SK-N-SH (cell line): ENCODE results near the gene NME3. TPM values are rescaled to one million over a fixed set of nuclear protein-coding genes. Genes with fewer than 3 reads are reported as not detected.

Source experiments
- CTCF ChIA-PET: fragments of 300-600, 350-600 bp; formaldehyde crosslinking; extraction: SDS; loops from one replicate; lab custom pipeline; 2021; lab: Yijun Ruan, JAX
- POLR2A ChIA-PET: fragments of 350-600 bp; sonication (Branson Sonifier 250); formaldehyde crosslinking; extraction: SDS; loops from one replicate; lab custom pipeline; 2020; ENCODE audit warnings: antibody characterized with exemption, inconsistent platforms; lab: Yijun Ruan, JAX
- DNase-seq: peaks from one replicate; pipeline ENCODE4 v3.0.0; 2012
- H2AFZ ChIP-seq: fragments of 200-600 bp; sonication (generic); 2 replicates; pipeline ENCODE4 v1.8.1; 2016; ENCODE audit warnings: antibody characterized with exemption, mild to moderate bottlenecking, low read depth
- H3F3A ChIP-seq: fragments of 200-600 bp; sonication (generic); replicated peaks from 2 replicates; pipeline ENCODE3; 2016; ENCODE audit warnings: antibody characterized with exemption, mild to moderate bottlenecking; ENCODE audit not compliant: insufficient read depth
- H3K27ac ChIP-seq, 2 experiments: fragments of 200-500 bp in 1 of 2; fragments of 200-600 bp in 1 of 2; sonication (Bioruptor generic) in 1 of 2; sonication (generic), shearing (Covaris generic) in 1 of 2; 2 replicates each; pipeline versions ENCODE4 v1.5.1 to v1.6.1; 2014 to 2016; ENCODE audit warnings: low read depth in 2 of 2, inconsistent platforms in 1 of 2, low read length in 1 of 2, mild to moderate bottlenecking in 1 of 2, mixed read lengths in 1 of 2
- H3K27me3 ChIP-seq: fragments of 200-600 bp; sonication (generic), shearing (Covaris generic); 2 replicates; pipeline ENCODE4 v1.6.1; 2016; ENCODE audit warnings: mixed run types; ENCODE audit not compliant: insufficient read depth
- H3K36me3 ChIP-seq, 2 experiments: fragments of 200-500 bp in 1 of 2; fragments of 200-600 bp in 1 of 2; sonication (Bioruptor generic) in 1 of 2; sonication (generic) in 1 of 2; replicated peaks in 1 of 2; 2 replicates each; pipeline versions ENCODE3 to v1.5.1; 2014 to 2016; ENCODE audit warnings: low read length in 1 of 2, mild to moderate bottlenecking in 1 of 2; ENCODE audit not compliant: insufficient read depth in 2 of 2, control insufficient read depth in 1 of 2
- H3K4me1 ChIP-seq, 2 experiments: fragments of 200-500 bp in 1 of 2; fragments of 200-600 bp in 1 of 2; sonication (Bioruptor generic) in 1 of 2; sonication (generic), shearing (Covaris generic) in 1 of 2; 2 replicates each; pipeline versions ENCODE4 v1.5.1 to v1.6.1; 2014 to 2016; ENCODE audit warnings: low read depth in 1 of 2, low read length in 1 of 2, mixed run types in 1 of 2; ENCODE audit not compliant: insufficient read depth in 2 of 2, control insufficient read depth in 1 of 2
- H3K4me2 ChIP-seq: fragments of 200-600 bp; sonication (generic), shearing (Covaris generic); 2 replicates; pipeline ENCODE4 v1.6.1; 2017; ENCODE audit warnings: mixed run types
- H3K4me3 ChIP-seq, 2 experiments: fragments of 200-500 bp in 1 of 2; fragments of 200-600 bp in 1 of 2; sonication (Bioruptor generic) in 1 of 2; sonication (generic), shearing (Covaris generic) in 1 of 2; 2 replicates each; pipeline versions ENCODE4 v1.5.1 to v1.8.1; 2014 to 2016; ENCODE audit warnings: low read depth in 2 of 2, inconsistent platforms in 1 of 2, low read length in 1 of 2, mild to moderate bottlenecking in 1 of 2, mixed read lengths in 1 of 2, moderate library complexity in 1 of 2
- H3K79me2 ChIP-seq: fragments of 200-600 bp; sonication (generic); 2 replicates; pipeline ENCODE4 v1.8.1; 2017; ENCODE audit warnings: mild to moderate bottlenecking; ENCODE audit not compliant: insufficient read depth
- H3K9ac ChIP-seq: fragments of 200-600 bp; sonication (generic); 2 replicates; pipeline ENCODE4 v1.6.1; 2017; ENCODE audit warnings: mixed run types
- H3K9me2 ChIP-seq: fragments of 200-600 bp; sonication (generic); 2 replicates; pipeline ENCODE4 v1.6.1; 2017; ENCODE audit warnings: mixed run types
- H3K9me3 ChIP-seq: fragments of 200-600 bp; sonication (generic); 2 replicates; pipeline ENCODE4 v1.6.1; 2017; ENCODE audit warnings: mixed run types, mild to moderate bottlenecking, moderate library complexity
- H4K20me1 ChIP-seq: fragments of 200-600 bp; sonication (generic); 2 replicates; pipeline ENCODE4 v1.6.1; 2017; ENCODE audit warnings: mild to moderate bottlenecking, mixed run types; ENCODE audit not compliant: insufficient read depth
- CHD2 ChIP-seq: fragments of 150-350 bp; IDR thresholded peaks from 2 replicates; pipeline ENCODE4 v1.6.1; 2018; ENCODE audit warnings: low read length; ENCODE audit not compliant: partially characterized antibody
- ELF1 ChIP-seq: IDR thresholded peaks from 2 replicates; pipeline ENCODE4 v1.4.0; 2012
- EP300 ChIP-seq, 2 experiments: IDR thresholded peaks; 2 replicates each; pipeline versions ENCODE4 v1.4.0 to v1.6.1; 2012; ENCODE audit warnings: borderline replicate concordance in 1 of 2, low read depth in 1 of 2, low read length in 1 of 2
- EZH2phosphoT487 ChIP-seq: fragments of 200-600 bp; sonication (generic); IDR thresholded peaks from 2 replicates; pipeline ENCODE4 v1.6.1; 2017; ENCODE audit warnings: low read depth, mixed run types, mild to moderate bottlenecking, antibody characterized with exemption, moderate library complexity, borderline replicate concordance
- FOSL2 ChIP-seq: IDR thresholded peaks from 2 replicates; pipeline ENCODE4 v1.4.0; 2012; ENCODE audit warnings: low read depth, mild to moderate bottlenecking, moderate library complexity, borderline replicate concordance
- FOXJ3 ChIP-seq: sonication (generic); formaldehyde crosslinking; IDR thresholded peaks from 2 replicates; pipeline ENCODE4 v1.5.1; 2020; ENCODE audit warnings: mild to moderate bottlenecking, missing genetic modification reagents
- FOXM1 ChIP-seq: IDR thresholded peaks from 2 replicates; pipeline ENCODE4 v1.4.0; 2012; ENCODE audit warnings: low read depth, mild to moderate bottlenecking
- GATA2 ChIP-seq: sonication (generic); formaldehyde crosslinking; IDR thresholded peaks from 2 replicates; pipeline ENCODE4 v1.5.0; 2020; ENCODE audit warnings: mild to moderate bottlenecking, missing genetic modification reagents
- MEF2A ChIP-seq: IDR thresholded peaks from 2 replicates; pipeline ENCODE4 v1.4.0; 2012; ENCODE audit warnings: low read depth, borderline replicate concordance
- MXI1 ChIP-seq: IDR thresholded peaks from 2 replicates; pipeline ENCODE4 v1.6.1; 2012; ENCODE audit warnings: mild to moderate bottlenecking, low read depth, low read length, improper control_type of control experiment
- POLR2AphosphoS5 ChIP-seq: IDR thresholded peaks from 2 replicates; pipeline ENCODE4 v1.6.1; 2012; ENCODE audit warnings: low read depth, low read length
- SIN3A ChIP-seq: IDR thresholded peaks from 2 replicates; pipeline ENCODE4 v1.6.1; 2012; ENCODE audit warnings: low read depth, mild to moderate bottlenecking, low read length, moderate library complexity, borderline replicate concordance
- TAF1 ChIP-seq: IDR thresholded peaks from 2 replicates; pipeline ENCODE4 v1.6.1; 2012; ENCODE audit warnings: low read depth, mild to moderate bottlenecking, low read length, moderate library complexity, borderline replicate concordance
- TEAD4 ChIP-seq: IDR thresholded peaks from 2 replicates; pipeline ENCODE4 v1.4.0; 2012; ENCODE audit warnings: mild to moderate bottlenecking, borderline replicate concordance; ENCODE audit not compliant: insufficient read depth
- ZBTB33 ChIP-seq: IDR thresholded peaks from 2 replicates; pipeline ENCODE4 v1.4.0; 2012; ENCODE audit warnings: low read depth, borderline replicate concordance
- WGBS: methylation state at CpG from one replicate; pipeline ENCODE4 v1.1.6; 2017; ENCODE audit warnings: low lambda C conversion rate; 5-methylcytosine and 5-hydroxymethylcytosine counted together
- polyA plus RNA-seq, 3 experiments: library from polyadenylated mRNA; depleted of rRNA; stranded (reverse); fragments of >200 nt; gene quantifications; 2 replicates each; pipeline ENCODE4 v1.2.3, GENCODE V29; 2012
- TF ChIP-seq, protein P1 (sequence below): fragments of 150-350 bp; IDR thresholded peaks from 2 replicates; pipeline ENCODE4 v1.6.1; 2017; ENCODE audit warnings: antibody characterized with exemption, low read length, low read depth, borderline replicate concordance
- TF ChIP-seq, protein P2 (sequence below): fragments of 200-600 bp; sonication (generic); IDR thresholded peaks from 2 replicates; pipeline ENCODE4 v1.6.1; 2017; ENCODE audit warnings: antibody characterized with exemption, mild to moderate bottlenecking, moderate library complexity

Gene NME3
- polyA plus RNA-seq, 1 of the 3 experiments (the other 2 are of a cell fraction), result 77.2 TPM

- CTCF ChIA-PET, result no interaction called here
- H4K20me1 ChIP-seq, result 0 out of 2 replicates have a peak, but pooled peaks cover 3% of the 10 kb centered on the region
- H3K36me3 ChIP-seq, result peaks cover 0 to 48% of the 10 kb centered on the region in 2 experiments
- peaks cover 17% of the 10 kb centered on the region for H3K79me2 ChIP-seq
- H3K27me3 ChIP-seq, result no peaks in the 10 kb centered on the region
- H3F3A ChIP-seq, result no peaks in the 10 kb centered on the region
- H3K9me2 ChIP-seq, result no peaks in the 10 kb centered on the region
- no peak overlapping the region for H3K4me2 ChIP-seq
- no peaks in the 10 kb centered on the region; a peak in 1 of 4 replicates for H3K4me1 ChIP-seq
- TF ChIP-seq TAF1, result no peak
- TF ChIP-seq ELF1, result no peak
- TF ChIP-seq CHD2, result no peak
- TF ChIP-seq, protein P1, sequence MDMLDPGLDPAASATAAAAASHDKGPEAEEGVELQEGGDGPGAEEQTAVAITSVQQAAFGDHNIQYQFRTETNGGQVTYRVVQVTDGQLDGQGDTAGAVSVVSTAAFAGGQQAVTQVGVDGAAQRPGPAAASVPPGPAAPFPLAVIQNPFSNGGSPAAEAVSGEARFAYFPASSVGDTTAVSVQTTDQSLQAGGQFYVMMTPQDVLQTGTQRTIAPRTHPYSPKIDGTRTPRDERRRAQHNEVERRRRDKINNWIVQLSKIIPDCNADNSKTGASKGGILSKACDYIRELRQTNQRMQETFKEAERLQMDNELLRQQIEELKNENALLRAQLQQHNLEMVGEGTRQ, result no peak
- TF ChIP-seq ZBTB33, result no peak
- TF ChIP-seq EZH2phosphoT487, result no peak
- TF ChIP-seq, protein P2, sequence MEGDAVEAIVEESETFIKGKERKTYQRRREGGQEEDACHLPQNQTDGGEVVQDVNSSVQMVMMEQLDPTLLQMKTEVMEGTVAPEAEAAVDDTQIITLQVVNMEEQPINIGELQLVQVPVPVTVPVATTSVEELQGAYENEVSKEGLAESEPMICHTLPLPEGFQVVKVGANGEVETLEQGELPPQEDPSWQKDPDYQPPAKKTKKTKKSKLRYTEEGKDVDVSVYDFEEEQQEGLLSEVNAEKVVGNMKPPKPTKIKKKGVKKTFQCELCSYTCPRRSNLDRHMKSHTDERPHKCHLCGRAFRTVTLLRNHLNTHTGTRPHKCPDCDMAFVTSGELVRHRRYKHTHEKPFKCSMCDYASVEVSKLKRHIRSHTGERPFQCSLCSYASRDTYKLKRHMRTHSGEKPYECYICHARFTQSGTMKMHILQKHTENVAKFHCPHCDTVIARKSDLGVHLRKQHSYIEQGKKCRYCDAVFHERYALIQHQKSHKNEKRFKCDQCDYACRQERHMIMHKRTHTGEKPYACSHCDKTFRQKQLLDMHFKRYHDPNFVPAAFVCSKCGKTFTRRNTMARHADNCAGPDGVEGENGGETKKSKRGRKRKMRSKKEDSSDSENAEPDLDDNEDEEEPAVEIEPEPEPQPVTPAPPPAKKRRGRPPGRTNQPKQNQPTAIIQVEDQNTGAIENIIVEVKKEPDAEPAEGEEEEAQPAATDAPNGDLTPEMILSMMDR, result no peak
- no peak for TF ChIP-seq FOXJ3 (CRISPR knock-in tag)
- TF ChIP-seq SIN3A, result no peak
- POLR2A ChIA-PET, result no interaction called here
- WGBS, result 86% methylated on average over 13 of the region's 15 CpGs
- no peak overlapping the region for H3K4me3 ChIP-seq
- H3K9me3 ChIP-seq, result no peaks in the 10 kb centered on the region
- H2AFZ ChIP-seq, result no peak overlapping the region
- H3K9ac ChIP-seq, result no peak overlapping the region
- no peak overlapping the region for H3K27ac ChIP-seq
- DNase-seq, result no peak
Measured at GRCh38 chr16:1790261-1790610, 18.9 kb upstream of the NME3 start.

DNA sequence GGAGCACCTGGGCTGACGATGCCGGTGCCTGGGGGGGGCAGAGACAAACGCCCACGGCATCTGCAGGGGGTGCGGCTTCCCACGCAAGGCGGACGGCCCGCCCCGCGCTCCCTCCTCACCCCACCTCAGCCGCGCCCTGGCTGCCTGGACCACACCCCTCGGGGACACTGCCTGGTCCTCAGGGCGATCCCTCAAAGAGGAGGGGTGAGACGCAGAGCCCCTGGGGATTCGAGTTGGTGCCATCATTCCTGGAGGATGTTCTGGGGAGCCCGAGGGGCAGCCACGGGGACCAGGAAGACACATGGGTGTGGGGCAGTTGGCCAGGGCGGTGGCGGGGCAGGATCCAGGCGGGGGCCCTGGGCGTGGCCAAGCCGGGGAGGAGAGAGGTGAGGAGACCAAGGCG, 18.3 kb upstream of the NME3 start:
- H3K9me2 ChIP-seq, result no peaks in the 10 kb centered on the region
- no peak for TF ChIP-seq ZBTB33
- TF ChIP-seq MEF2A, result no peak
- TF ChIP-seq, protein P2, result no peak
- no peak for TF ChIP-seq EP300 (IDR thresholded peaks at IDR 0.05; ENCODE audit: borderline replicate concordance in 1 of 2, low read depth in 1 of 2, low read length in 1 of 2)
- TF ChIP-seq POLR2AphosphoS5, result no peak
- no peak for TF ChIP-seq EZH2phosphoT487
- no peak for TF ChIP-seq FOXM1
- no peak for TF ChIP-seq FOSL2
- no peak for TF ChIP-seq GATA2 (CRISPR knock-in tag)
- TF ChIP-seq MXI1, result no peak
- no peak for TF ChIP-seq TEAD4
- TF ChIP-seq FOXJ3 (CRISPR knock-in tag), result no peak
- no peak for TF ChIP-seq ELF1

More for the DNA sequence above, 18.3 kb upstream of the NME3 start:
- Histone ChIP-seq H3K27me3 (no peaks in the 10 kb centered on the region), H3K9ac (no peak overlapping the region), H3K4me3 (no peak overlapping the region), H3K79me2 (peaks cover 22% of the 10 kb centered on the region), H3K36me3 (peaks cover 0 to 48% of the 10 kb centered on the region in 2 experiments), H3K9me3 (no peaks in the 10 kb centered on the region), H3K27ac (no peak overlapping the region), H2AFZ (no peak overlapping the region), H3K4me2 (no peak overlapping the region), H3F3A (no peaks in the 10 kb centered on the region), H3K4me1 (no peaks in the 10 kb centered on the region; a peak in 1 of 4 replicates), H4K20me1 (0 out of 2 replicates have a peak, but pooled peaks cover 3% of the 10 kb centered on the region)
- 97% methylated on average over 14 of the region's 25 CpGs for WGBS
- ChIA-PET CTCF (no interaction called here), POLR2A (interaction anchor here (0.6 kb wide), 1 partner anchor 1125 kb away, joined by 4 read pairs; no protein-coding TSS in a partner anchor)
- DNase-seq, result no peak
